Measurements from ENCODE around the gene MS4A15. TPM values are rescaled to one million over a fixed set of nuclear protein-coding genes. Genes with fewer than 3 reads are reported as not detected.

Gene MS4A15
- total RNA-seq, 1 donor from 2014 or later: not detected

- no peak overlapping the region for H3K4me3 Mint-ChIP-seq (ENCODE audit: unreplicated experiment)
- DNase-seq (ENCODE audit: low read depth) (no peak), FAIRE-seq (no peak)
- peaks cover 12% of the 10 kb centered on the region for H3K4me1 Mint-ChIP-seq (ENCODE audit: low read depth, unreplicated experiment)
- H3K79me2 ChIP-seq (ENCODE audit: insufficient read depth, low read length): no peaks in the 10 kb centered on the region
- no peaks in the 10 kb centered on the region for H3K9me3 ChIP-seq (ENCODE audit: insufficient read depth, low read depth, low read length)
- H3K4me1 ChIP-seq (ENCODE audit: insufficient read depth, low read length): peaks cover 8% of the 10 kb centered on the region
- no peak overlapping the region for H2AFZ ChIP-seq (ENCODE audit: low read depth, low read length)
- no peaks in the 10 kb centered on the region for H3K27me3 ChIP-seq (ENCODE audit: insufficient read depth, low read length)
- TF ChIP-seq EZH2 (IDR thresholded peaks at IDR 0.05; ENCODE audit: insufficient read depth, low read length): no peak
- TF ChIP-seq, protein P1, sequence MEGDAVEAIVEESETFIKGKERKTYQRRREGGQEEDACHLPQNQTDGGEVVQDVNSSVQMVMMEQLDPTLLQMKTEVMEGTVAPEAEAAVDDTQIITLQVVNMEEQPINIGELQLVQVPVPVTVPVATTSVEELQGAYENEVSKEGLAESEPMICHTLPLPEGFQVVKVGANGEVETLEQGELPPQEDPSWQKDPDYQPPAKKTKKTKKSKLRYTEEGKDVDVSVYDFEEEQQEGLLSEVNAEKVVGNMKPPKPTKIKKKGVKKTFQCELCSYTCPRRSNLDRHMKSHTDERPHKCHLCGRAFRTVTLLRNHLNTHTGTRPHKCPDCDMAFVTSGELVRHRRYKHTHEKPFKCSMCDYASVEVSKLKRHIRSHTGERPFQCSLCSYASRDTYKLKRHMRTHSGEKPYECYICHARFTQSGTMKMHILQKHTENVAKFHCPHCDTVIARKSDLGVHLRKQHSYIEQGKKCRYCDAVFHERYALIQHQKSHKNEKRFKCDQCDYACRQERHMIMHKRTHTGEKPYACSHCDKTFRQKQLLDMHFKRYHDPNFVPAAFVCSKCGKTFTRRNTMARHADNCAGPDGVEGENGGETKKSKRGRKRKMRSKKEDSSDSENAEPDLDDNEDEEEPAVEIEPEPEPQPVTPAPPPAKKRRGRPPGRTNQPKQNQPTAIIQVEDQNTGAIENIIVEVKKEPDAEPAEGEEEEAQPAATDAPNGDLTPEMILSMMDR (IDR thresholded peaks at IDR 0.05; ENCODE audit: insufficient read depth, low read depth, low read length): no peak
- peaks cover 5% of the 10 kb centered on the region for H3K27me3 Mint-ChIP-seq (ENCODE audit: low read depth, unreplicated experiment)
- peak overlapping the region; percentile 0 for H3K27ac Mint-ChIP-seq (ENCODE audit: unreplicated experiment)
- no peak overlapping the region for H3K27ac ChIP-seq (ENCODE audit: low read depth, low read length)
- no peak overlapping the region for H3K9ac ChIP-seq (ENCODE audit: low read length)
- H3K36me3 Mint-ChIP-seq (ENCODE audit: low read depth, unreplicated experiment): no peaks in the 10 kb centered on the region
- H3K4me3 ChIP-seq (ENCODE audit: insufficient read depth, low read depth, low read length): no peak overlapping the region
- H3K9me3 Mint-ChIP-seq (ENCODE audit: unreplicated experiment): peaks cover 2% of the 10 kb centered on the region
- H3K4me2 ChIP-seq (ENCODE audit: low read length): no peak overlapping the region
- no peaks in the 10 kb centered on the region for H4K20me1 ChIP-seq (ENCODE audit: insufficient read depth, low read length)
- H3K36me3 ChIP-seq (ENCODE audit: insufficient read depth, low read length): no peaks in the 10 kb centered on the region
These were observed 15.3 kb downstream of the MS4A15 start for GRCh38 chr11:60771879-60772525.

- Mint-ChIP-seq H3K9me3 (ENCODE audit: unreplicated experiment) (no peaks in the 10 kb centered on the region), H3K27ac (ENCODE audit: unreplicated experiment) (no peak overlapping the region), H3K36me3 (ENCODE audit: low read depth, unreplicated experiment) (no peaks in the 10 kb centered on the region), H3K27me3 (ENCODE audit: low read depth, unreplicated experiment) (peaks cover 3% of the 10 kb centered on the region), H3K4me3 (ENCODE audit: unreplicated experiment) (no peak overlapping the region), H3K4me1 (ENCODE audit: low read depth, unreplicated experiment) (peaks cover 19% of the 10 kb centered on the region)
- TF ChIP-seq, protein P1 (IDR thresholded peaks at IDR 0.05; ENCODE audit: insufficient read depth, low read depth, low read length): no peak
- TF ChIP-seq EZH2 (IDR thresholded peaks at IDR 0.05; ENCODE audit: insufficient read depth, low read length): no peak
- no peak for DNase-seq (ENCODE audit: low read depth)
- H3K9ac ChIP-seq (ENCODE audit: low read length): no peak overlapping the region
- peaks cover 15% of the 10 kb centered on the region for H3K4me1 ChIP-seq (ENCODE audit: insufficient read depth, low read length)
- H3K27me3 ChIP-seq (ENCODE audit: insufficient read depth, low read length): no peaks in the 10 kb centered on the region
- no peak overlapping the region for H3K4me2 ChIP-seq (ENCODE audit: low read length)
- no peaks in the 10 kb centered on the region for H3K36me3 ChIP-seq (ENCODE audit: insufficient read depth, low read length)
- FAIRE-seq: no peak
- H3K4me3 ChIP-seq (ENCODE audit: insufficient read depth, low read depth, low read length): no peak overlapping the region
- H3K9me3 ChIP-seq (ENCODE audit: insufficient read depth, low read depth, low read length): no peaks in the 10 kb centered on the region
- H3K79me2 ChIP-seq (ENCODE audit: insufficient read depth, low read length): no peaks in the 10 kb centered on the region
- no peak overlapping the region for H2AFZ ChIP-seq (ENCODE audit: low read depth, low read length)
- no peaks in the 10 kb centered on the region for H4K20me1 ChIP-seq (ENCODE audit: insufficient read depth, low read length)
- no peak overlapping the region for H3K27ac ChIP-seq (ENCODE audit: low read depth, low read length)
These were observed 16.0 kb downstream of the MS4A15 start for GRCh38 chr11:60772666-60773065.

- Mint-ChIP-seq H3K27ac (ENCODE audit: unreplicated experiment) (no peak overlapping the region), H3K9me3 (ENCODE audit: unreplicated experiment) (no peaks in the 10 kb centered on the region), H3K27me3 (ENCODE audit: low read depth, unreplicated experiment) (peaks cover 3% of the 10 kb centered on the region), H3K4me1 (ENCODE audit: low read depth, unreplicated experiment) (peaks cover 21% of the 10 kb centered on the region), H3K36me3 (ENCODE audit: low read depth, unreplicated experiment) (no peaks in the 10 kb centered on the region), H3K4me3 (ENCODE audit: unreplicated experiment) (no peak overlapping the region)
- Histone ChIP-seq H3K9ac (ENCODE audit: low read length) (no peak overlapping the region), H4K20me1 (ENCODE audit: insufficient read depth, low read length) (no peaks in the 10 kb centered on the region), H3K4me2 (ENCODE audit: low read length) (no peak overlapping the region), H3K4me1 (ENCODE audit: insufficient read depth, low read length) (peaks cover 17% of the 10 kb centered on the region), H2AFZ (ENCODE audit: low read depth, low read length) (no peak overlapping the region), H3K9me3 (ENCODE audit: insufficient read depth, low read depth, low read length) (no peaks in the 10 kb centered on the region), H3K27me3 (ENCODE audit: insufficient read depth, low read length) (no peaks in the 10 kb centered on the region), H3K27ac (ENCODE audit: low read depth, low read length) (no peak overlapping the region), H3K4me3 (ENCODE audit: insufficient read depth, low read depth, low read length) (no peak overlapping the region), H3K36me3 (ENCODE audit: insufficient read depth, low read length) (no peaks in the 10 kb centered on the region), H3K79me2 (ENCODE audit: insufficient read depth, low read length) (no peaks in the 10 kb centered on the region)
- no peak for TF ChIP-seq EZH2 (IDR thresholded peaks at IDR 0.05; ENCODE audit: insufficient read depth, low read length)
- TF ChIP-seq, protein P1 (IDR thresholded peaks at IDR 0.05; ENCODE audit: insufficient read depth, low read depth, low read length): no peak
- no peak for FAIRE-seq
- no peak for DNase-seq (ENCODE audit: low read depth)
These were observed 18.1 kb downstream of the MS4A15 start for GRCh38 chr11:60774726-60775125.

All from astrocyte (in vitro differentiated cells and primary cell).